ENCODE results near the gene ZSWIM6. TPM values are rescaled to one million over a fixed set of nuclear protein-coding genes. Genes with fewer than 3 reads are reported as not detected.

The ZSWIM6 gene
- polyA plus RNA-seq, 1 donor = 34.3 TPM

GRCh38 chr5:61536922-61537321, 204.9 kb downstream of the ZSWIM6 start:
- DNase-seq = no peak

- no peak for DNase-seq
Measured at GRCh38 chr5:61538722-61539501, 206.9 kb downstream of the ZSWIM6 start.

- DNase-seq = no peak
Measured at GRCh38 chr5:61549530-61549929, 217.5 kb downstream of the ZSWIM6 start.

- no peak for DNase-seq
Measured at GRCh38 chr5:61551637-61552313, 219.7 kb downstream of the ZSWIM6 start.

DNA sequence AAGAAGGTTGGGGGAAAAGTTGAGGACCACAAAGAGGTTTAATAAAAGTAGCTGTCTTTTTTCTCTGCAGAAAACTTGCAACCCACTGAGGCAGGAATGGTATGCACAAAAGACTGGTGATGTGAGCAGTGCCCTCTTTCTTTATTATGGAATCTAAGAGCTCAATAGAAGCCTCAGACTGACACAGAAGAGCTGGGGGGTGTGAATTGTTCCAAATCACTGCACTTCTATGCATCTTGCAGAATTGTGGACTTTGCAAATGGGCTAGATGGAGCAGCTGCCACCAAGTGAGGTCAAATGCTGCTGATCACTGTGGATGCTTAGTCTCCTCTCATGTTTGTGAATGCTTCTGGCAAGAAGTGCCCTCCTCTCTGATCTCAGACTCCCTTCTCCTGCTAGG, 227.1 kb downstream of the ZSWIM6 start:
- DNase-seq = no peak

GRCh38 chr5:61559722-61560121, 227.7 kb downstream of the ZSWIM6 start:
- no peak for DNase-seq

GRCh38 chr5:61563401-61563800, 231.3 kb downstream of the ZSWIM6 start:
- DNase-seq = no peak

DNA sequence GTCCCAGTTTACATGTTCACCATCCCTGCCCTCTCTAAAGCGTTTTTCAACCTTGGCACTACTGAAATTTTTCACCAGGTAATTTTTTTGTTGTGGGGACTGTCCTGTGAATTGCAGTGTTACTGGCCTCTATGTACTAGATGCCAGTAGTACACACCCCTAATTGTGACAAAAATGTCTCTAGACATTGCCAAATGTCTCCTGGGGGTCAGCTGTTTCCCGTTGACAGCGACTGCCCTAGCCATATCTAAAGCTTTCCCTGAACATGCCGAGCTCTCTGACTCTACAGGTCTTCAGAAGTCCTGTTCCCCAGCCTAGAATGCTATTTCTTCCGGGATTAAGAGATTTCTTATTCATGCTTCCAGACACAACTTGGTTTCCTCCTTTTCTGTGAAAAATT, 235.3 kb downstream of the ZSWIM6 start:
- no peak for DNase-seq

- no peak for DNase-seq
Measured at GRCh38 chr5:61569353-61569752, 237.3 kb downstream of the ZSWIM6 start.

DNA sequence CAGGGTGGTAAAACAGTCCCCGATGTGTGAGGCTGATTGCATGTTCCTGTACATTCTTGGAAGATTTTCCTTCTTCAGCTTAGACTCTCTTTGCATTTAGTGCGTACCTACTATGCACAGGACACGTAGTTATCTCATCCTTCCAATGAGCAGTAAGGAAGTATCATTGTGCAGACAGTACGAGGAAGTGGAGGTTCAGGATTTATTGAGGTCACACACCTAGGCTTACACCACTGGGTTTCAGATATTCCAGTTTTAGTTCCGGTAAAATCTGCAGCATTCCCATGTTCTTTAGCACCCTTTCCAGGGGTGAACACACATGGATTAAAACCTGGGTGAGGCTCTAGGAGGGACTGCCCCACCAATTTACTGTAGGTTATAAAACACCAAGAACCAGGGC, 238.7 kb downstream of the ZSWIM6 start:
- DNase-seq = no peak

DNA sequence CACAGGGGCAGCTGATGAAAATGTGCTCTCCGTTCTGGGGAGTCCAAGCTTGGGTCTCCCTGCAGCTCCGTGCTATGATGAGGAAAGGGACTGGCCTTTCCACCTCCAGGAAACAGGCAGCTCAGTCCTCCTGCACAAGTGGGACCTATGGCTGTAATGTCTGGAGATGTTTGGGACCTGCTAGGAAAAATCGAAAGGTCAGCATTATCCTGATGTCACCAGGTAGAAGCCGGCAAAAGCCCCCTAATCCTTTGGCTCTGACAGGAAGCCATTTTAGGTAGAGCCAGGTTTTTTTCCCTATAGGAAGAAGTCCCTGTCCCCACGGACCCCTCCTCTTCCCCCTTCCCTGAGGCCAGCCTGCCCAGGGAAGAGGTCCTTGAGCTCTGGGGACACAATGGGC, 240.9 kb downstream of the ZSWIM6 start:
- no peak for DNase-seq

DNA sequence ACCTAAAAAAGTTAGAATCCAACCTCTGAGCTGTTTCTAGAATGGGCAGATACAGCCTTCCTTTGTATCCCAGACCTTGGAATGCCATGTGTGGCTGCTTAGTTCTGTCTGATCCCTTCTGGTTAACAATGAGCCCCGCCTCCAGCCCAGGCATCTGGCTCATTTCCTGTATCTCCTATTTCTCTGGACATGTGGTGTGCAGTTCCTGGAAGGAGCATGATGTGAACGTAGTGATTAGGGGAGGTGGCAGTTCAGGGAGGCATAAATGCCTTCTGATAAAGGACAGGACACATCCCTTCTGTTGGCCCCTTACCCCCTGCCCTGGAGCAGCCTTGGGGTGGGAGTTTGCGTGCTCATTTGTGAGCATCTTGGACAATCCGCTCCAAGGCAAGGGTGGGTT, 243.0 kb downstream of the ZSWIM6 start:
- DNase-seq = no peak

- DNase-seq = no peak
Measured at GRCh38 chr5:61575581-61575980, 243.5 kb downstream of the ZSWIM6 start.

DNA sequence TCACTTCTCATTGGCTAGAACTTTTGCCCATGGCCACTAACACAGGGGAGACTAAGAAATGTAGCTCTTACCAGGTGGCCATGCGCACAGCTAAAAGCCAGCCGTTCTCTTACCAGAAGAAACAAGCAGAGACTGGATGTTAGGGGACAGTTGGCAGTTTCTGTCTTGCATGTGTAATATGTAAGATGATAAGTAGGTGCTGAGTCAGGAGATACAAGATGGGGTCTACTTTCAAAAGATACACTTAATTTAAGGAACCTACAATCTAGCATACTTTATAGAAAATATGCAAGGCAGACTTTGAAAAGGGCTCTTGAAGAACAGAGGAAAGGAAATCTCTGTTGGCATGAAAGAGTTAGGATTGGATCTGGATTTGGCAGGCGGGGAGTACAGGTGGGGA, 244.5 kb downstream of the ZSWIM6 start:
- DNase-seq = no peak

GRCh38 chr5:61578858-61579503, 246.9 kb downstream of the ZSWIM6 start:
- DNase-seq = no peak

GRCh38 chr5:61582205-61582820, 250.3 kb downstream of the ZSWIM6 start:
- no peak for DNase-seq

- no peak for DNase-seq
Measured at GRCh38 chr5:61582887-61583286, 250.8 kb downstream of the ZSWIM6 start.

- DNase-seq = no peak
Measured at GRCh38 chr5:61586096-61587084, 254.3 kb downstream of the ZSWIM6 start.

DNA sequence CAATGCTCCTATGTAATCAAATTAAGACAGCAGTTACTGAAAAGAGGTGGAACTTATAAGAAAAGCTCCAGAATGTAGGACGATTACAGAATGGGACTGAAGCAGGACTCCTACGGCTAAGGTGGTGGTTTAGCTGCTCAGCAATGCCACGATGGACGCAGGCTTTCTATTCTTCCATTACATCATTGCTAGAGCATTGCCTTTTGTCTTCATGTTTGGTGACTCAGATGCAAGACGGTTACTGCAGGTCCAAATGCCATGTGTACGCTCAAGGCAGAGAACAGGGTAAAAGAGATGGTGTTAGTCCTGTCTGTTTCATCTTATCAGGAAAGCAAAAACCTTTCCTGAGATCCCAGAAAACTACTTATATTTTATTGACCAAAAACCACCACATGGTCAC, 255.1 kb downstream of the ZSWIM6 start:
- DNase-seq = no peak

DNA sequence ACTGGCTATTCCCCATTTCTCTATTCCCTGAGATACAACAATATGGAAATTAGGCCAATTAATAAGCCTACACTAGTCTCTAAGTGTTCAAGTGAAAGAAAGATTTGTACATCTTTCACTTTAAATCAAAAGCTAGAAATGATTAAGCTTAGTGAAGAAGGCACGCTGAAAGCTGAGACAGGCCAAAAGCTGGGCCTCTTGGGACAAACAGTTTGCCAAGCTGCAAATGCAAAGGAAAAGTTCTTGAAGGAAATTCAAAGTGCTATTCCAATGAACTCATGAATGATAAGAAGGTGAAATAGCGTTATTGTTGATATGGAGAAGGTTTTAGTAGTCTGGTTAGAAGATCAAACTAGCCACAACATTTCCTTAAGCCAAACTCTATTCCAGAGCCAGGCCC, 256.2 kb downstream of the ZSWIM6 start:
- no peak for DNase-seq

DNA sequence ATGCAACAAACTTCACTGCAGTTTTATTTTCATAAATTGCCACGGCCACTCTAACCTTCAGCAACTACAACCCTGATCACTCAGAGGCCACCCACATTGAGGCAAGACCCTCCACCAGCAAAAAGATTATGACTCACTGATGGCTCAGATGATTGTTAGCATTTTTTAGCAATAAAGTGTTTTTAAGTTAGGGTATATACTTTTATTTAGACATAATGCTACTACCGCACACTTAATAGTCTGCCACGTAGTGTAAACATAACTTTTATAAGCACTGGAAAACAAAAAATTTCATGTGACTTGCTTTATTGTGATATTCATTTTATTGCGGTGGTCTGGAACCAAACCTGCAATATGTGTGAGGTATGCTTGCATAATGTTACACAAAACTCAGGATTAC, 257.9 kb downstream of the ZSWIM6 start:
- no peak for DNase-seq

GRCh38 chr5:61590473-61590872, 258.4 kb downstream of the ZSWIM6 start:
- DNase-seq = no peak
